Right kidney (tissue), 1 donor: ENCODE results near the gene KCNMA1.

Experiments used
- DNase-seq: peaks from one replicate; pipeline ENCODE4 v3.0.0-alpha.2; 2016

The KCNMA1 gene

GRCh38 chr10:77264107-77264506 lies 373.5 kb downstream of the KCNMA1 start:
- no peak for DNase-seq

- DNase-seq: no peak
These were observed 373.9 kb downstream of the KCNMA1 start for GRCh38 chr10:77263700-77264099.

GRCh38 chr10:77261146-77261545 lies 376.5 kb downstream of the KCNMA1 start:
- DNase-seq: no peak

GRCh38 chr10:77259171-77259874 lies 378.3 kb downstream of the KCNMA1 start:
- no peak for DNase-seq

DNA sequence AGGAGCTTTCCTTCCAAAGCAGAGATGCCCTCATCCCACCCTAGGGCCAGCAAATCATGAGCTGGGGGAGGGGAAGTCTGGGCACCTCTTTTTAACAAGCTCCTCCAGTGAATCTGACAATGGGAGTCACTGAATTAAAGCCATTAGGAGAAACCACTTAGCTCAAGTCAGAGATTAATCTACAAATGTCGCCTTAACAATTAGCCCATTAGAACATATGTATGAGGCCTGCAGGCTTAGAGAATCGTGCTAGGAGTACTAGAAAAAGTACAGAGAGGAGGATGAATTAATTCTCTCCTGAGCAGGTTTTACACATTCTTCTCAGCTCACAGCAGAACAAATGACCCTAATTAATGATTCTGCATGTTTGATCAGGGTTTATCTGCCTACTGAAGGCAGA lies 381.3 kb downstream of the KCNMA1 start:
- no peak for DNase-seq

- DNase-seq: no peak
These were observed 384.0 kb downstream of the KCNMA1 start for GRCh38 chr10:77253556-77254064.

DNA sequence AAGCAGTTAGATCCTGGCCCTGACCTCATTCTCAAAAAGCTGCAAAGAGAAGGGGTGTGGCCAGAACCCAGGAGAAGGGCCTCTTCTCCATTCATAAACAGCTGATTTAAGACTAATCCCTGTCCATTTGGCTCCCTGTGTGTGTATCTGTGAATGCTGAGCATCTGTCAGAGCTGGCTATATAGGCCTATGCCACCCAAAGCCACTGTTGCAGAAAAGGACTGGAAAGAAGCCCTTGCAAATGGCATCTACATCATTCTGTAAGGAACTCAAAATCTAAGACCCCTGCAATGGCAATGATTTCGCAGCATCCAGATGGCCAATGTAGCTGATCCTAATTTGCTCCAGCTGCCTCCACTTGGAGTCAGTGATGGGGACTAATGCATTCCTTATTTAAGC lies 384.5 kb downstream of the KCNMA1 start:
- DNase-seq: no peak

DNA sequence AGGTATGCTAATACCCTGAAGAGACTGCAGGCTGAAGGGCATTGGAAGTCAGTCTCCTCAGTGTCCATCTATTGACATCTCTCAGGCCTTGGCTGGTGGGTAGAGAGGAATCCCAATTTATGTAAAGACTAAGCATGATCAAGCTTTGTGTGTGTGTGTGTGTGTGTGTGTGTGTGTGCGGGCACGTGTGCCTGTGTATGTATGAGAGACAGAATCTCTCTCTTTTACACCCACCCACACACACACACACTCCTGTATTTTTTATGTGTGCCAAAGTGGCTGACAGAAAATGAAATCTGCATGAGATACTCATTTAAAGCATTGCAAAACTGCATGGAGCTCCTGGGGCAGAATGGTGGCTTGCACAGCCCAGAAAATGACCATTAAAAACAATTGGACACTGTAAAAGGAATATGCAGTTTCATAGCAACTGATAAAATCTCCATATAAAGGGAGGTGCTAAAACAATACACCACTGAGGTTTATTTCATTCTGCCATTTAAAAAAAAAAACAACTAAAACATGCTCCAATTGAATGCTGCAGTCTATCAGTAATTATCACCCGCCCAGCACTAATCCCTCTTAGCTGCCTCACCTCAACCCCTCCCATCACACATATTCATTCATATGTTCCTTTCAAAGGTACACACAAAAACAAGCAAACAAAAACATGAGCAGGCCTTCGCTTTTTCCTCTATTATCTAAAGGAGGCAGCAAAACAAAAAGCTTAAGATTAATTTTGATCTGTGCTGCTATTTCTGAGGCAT lies 385.0 kb downstream of the KCNMA1 start:
- DNase-seq: no peak

- no peak for DNase-seq
These were observed 386.2 kb downstream of the KCNMA1 start for GRCh38 chr10:77251297-77252013.

DNA sequence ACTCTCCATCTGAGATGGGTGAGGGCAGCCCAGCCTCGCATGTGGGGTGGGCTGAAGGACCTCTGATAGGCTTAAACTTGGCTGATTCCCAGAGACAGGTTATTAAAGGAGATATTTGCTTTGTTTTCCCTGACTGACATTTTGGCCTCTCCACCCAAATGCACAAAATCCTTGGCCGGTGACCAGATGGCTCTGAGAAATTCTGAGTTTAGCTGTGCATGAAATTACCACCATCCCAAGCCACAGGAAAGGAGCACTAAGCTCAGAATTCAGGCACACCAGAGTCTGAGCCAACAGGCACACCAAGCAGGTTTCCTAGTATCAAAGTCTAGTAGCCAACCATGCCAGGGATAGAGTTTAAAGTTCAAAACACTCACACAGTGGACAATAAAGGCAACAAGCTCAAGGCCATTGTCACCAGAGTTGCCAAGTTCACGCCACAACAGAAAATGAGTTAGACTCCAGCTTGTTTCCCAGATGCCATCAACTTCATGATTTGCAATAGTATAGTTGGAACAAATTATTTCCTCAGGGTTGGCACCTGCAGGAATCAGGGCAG lies 387.6 kb downstream of the KCNMA1 start:
- DNase-seq: no peak

- no peak for DNase-seq
These were observed 389.4 kb downstream of the KCNMA1 start for GRCh38 chr10:77248104-77248790.

GRCh38 chr10:77247031-77247990 lies 390.3 kb downstream of the KCNMA1 start:
- no peak for DNase-seq

DNA sequence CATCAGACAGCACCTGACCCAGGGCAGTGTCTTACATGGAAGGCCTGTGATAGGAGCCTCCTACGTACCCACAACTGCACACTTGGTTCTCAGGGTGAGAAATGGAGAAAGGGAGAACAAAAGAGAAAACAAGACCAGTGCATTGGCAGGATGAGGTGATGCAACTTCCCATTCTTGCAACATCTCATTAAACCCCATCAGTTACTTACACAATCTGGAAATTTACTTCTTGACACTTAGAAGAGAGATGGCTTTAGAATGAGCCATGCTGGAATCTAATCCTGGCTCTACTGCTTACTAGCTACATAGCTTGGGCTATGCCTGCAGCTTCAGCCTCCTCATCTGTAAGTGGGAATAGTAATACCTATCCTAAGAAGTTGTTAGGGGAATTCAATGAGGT lies 391.7 kb downstream of the KCNMA1 start:
- no peak for DNase-seq

DNA sequence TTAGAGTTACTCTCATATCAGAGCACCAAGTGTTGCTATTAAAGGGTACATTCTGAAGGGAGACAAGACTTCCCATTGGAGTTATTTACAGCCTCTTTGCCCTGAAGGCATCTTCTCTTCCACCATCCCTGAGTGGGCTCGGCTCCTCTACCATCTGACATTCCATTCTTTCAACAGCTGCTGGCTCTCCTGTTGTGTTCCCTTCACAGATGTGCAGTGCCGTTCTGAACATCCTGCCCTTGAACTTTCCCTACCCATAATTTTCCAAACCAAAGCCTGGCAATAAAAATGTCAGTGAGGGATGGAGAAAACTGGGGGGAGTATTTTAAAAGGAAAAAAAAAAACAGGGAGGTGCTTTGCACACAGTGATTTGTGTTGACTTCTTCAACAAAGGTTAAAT lies 392.9 kb downstream of the KCNMA1 start:
- peak; percentile 47 for DNase-seq

GRCh38 chr10:77244286-77244685 lies 393.3 kb downstream of the KCNMA1 start:
- DNase-seq: no peak

DNA sequence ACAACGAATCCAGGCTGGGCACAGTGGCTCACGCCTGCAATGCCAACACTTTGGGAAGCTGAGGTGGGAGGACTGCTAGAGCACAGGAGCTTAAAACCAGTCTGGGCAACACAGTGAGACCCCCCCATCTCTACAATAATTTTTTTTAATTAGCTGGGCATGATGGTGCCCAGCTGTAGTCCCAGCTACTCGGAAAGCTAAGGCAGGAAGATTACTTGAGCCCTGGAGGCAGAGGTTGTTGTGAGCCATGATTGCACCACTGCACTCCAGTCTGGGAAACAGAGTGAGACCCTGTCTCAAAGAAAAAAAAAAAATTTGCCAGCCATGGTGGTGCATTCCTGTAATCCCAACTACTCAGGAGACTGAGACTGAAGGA lies 396.3 kb downstream of the KCNMA1 start:
- DNase-seq: no peak

DNA sequence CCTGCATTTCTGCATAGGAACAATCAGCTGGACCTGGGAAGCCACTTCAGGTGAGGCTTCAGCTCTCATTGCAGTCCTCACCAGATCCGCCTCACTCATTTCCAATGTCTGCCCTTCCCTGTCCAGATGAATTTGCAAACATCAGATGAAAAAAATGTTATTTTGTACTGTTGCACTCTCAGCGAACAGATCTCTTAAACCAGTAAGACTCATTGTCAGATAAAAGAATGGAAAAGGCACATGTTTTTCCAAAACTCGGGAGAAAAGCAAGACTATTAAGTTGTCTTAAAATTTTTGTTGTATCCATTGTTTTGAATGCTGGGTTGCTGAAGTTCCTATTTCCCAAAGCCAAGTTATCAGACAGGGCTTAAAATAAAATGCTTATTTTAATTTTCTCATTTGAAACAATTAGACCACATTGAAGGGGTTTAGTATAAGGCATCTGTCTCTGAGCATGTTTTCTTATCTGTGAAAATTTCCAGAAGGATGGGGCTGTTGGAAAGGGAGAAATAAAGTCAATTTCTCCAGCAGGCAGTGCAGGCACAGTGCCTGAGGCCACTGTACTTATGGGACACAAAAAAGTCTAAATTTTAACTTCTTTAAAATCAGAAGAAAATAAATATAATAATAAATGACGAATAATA lies 396.8 kb downstream of the KCNMA1 start:
- no peak for DNase-seq

DNA sequence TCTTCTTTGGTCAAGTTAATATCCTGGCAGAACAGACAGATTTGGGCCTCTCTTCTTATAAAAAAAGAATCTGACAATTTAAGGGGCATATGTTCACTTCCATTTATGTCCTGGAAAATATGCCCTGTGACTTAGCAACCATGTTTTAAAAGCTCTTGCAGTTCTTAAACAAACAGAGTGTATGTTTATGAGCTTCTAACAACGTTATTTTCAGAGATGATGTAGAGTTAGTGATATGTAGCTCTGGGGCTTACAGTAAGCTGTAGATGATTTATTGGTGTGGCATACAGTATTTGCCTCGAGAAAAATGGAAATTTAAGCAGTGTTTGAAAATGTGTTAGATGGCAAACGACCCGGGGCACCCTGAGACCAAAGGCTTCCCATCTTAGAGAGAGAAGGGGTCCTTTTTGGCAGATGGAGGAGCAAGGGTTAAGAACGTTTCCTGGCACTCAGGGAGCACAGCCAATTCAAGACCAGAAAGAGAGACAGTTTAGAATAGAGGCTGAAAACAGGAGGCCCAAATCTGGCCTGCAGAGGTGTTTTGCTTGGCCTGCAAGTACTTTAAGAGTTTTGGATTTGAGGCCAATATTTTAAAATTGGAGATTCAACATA lies 397.5 kb downstream of the KCNMA1 start:
- DNase-seq: no peak

- DNase-seq: no peak
These were observed 400.5 kb downstream of the KCNMA1 start for GRCh38 chr10:77237120-77237519.

GRCh38 chr10:77236700-77237099 lies 400.9 kb downstream of the KCNMA1 start:
- DNase-seq: no peak
